ENCODE results near the gene STMN3.
"Not testable (repeated sequence)": the region's sequence is repeated elsewhere in the genome, so short reads cannot be mapped to it uniquely, and the experiment has no call there.

STMN3 gene

DNA sequence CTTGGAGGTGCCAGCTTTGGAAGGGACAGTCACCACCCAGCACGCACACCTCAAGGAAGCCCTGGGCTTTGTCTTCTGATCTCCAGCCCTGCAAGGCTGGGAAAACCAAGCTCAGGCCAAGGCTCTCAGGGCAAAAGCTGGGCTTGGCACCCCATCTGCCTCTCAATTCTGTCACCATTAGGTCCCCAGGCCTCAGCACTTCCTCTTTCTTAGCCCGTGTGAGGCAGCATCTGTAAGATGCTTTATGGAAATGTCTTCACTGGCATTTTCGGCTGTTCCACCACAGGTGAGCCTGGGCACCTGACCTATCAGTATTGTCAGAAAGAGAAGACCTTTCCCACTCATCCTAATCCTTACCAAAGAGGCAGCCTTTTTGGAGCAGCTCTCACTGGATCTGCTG, 50.9 kb downstream of the STMN3 start:
- TF ChIP-seq, protein P1, sequence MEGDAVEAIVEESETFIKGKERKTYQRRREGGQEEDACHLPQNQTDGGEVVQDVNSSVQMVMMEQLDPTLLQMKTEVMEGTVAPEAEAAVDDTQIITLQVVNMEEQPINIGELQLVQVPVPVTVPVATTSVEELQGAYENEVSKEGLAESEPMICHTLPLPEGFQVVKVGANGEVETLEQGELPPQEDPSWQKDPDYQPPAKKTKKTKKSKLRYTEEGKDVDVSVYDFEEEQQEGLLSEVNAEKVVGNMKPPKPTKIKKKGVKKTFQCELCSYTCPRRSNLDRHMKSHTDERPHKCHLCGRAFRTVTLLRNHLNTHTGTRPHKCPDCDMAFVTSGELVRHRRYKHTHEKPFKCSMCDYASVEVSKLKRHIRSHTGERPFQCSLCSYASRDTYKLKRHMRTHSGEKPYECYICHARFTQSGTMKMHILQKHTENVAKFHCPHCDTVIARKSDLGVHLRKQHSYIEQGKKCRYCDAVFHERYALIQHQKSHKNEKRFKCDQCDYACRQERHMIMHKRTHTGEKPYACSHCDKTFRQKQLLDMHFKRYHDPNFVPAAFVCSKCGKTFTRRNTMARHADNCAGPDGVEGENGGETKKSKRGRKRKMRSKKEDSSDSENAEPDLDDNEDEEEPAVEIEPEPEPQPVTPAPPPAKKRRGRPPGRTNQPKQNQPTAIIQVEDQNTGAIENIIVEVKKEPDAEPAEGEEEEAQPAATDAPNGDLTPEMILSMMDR (conservative IDR thresholded peaks at IDR 0.05; ENCODE audit: low read depth, low read length): no peak
- no peak for DNase-seq (ENCODE audit: low read depth)
- no peak overlapping the region for H3K4me3 ChIP-seq (ENCODE audit: low read depth, low read length)

DNA sequence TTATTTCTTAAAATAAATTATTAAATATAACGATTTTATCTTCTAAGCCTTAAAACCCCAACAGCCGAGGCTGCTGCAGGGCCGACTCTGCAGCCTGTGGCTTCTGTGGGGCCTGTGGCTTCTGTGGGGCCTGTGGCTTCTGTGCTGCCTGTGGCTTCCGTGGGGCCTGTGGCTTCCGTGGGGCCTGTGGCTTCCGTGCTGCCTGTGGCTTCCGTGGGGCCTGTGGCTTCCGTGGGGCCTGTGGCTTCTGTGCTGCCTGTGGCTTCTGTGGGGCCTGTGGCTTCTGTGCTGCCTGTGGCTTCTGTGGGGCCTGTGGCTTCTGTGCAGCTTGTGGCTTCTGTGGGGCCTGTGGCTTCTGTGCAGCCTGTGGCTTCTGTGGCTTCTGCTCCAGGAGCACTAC, 51.5 kb downstream of the STMN3 start:
- not testable (repeated sequence) for H3K4me3 ChIP-seq (ENCODE audit: low read depth, low read length); DNase-seq (ENCODE audit: low read depth)

DNA sequence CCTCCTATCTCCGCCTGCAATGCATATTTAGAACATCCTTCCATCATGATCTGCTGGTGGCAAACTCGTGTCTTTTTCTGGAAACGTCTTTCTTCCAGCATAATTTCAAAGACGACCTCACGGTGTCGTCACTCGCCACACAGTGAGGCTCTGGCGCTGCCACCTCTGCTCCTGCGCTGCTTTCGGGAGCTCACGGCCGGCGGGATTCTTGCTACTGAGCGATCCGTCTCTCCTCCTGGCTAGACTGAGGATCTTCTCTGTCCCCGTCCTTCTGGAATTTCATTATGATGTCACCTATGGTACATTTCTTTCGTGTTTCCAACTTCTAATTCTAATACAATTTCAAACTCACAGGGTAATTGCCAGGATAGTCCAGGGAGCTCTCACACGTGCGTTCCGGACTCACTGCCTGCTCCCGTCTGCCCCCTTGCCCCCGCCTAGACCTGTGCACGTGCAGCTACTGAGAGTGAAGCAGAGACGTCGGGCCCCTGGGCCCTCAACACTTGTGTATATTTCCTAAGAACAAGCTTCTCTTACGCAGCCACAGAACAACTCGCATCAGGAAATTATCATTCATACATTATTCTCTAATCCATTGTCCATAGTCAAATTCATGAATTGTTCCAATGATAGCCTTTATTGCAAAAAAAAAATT, 53.7 kb downstream of the STMN3 start:
- H3K4me3 ChIP-seq (ENCODE audit: low read depth, low read length): no peak overlapping the region
- TF ChIP-seq, protein P1 (conservative IDR thresholded peaks at IDR 0.05; ENCODE audit: low read depth, low read length): no peak
- no peak for DNase-seq (ENCODE audit: low read depth)

DNA sequence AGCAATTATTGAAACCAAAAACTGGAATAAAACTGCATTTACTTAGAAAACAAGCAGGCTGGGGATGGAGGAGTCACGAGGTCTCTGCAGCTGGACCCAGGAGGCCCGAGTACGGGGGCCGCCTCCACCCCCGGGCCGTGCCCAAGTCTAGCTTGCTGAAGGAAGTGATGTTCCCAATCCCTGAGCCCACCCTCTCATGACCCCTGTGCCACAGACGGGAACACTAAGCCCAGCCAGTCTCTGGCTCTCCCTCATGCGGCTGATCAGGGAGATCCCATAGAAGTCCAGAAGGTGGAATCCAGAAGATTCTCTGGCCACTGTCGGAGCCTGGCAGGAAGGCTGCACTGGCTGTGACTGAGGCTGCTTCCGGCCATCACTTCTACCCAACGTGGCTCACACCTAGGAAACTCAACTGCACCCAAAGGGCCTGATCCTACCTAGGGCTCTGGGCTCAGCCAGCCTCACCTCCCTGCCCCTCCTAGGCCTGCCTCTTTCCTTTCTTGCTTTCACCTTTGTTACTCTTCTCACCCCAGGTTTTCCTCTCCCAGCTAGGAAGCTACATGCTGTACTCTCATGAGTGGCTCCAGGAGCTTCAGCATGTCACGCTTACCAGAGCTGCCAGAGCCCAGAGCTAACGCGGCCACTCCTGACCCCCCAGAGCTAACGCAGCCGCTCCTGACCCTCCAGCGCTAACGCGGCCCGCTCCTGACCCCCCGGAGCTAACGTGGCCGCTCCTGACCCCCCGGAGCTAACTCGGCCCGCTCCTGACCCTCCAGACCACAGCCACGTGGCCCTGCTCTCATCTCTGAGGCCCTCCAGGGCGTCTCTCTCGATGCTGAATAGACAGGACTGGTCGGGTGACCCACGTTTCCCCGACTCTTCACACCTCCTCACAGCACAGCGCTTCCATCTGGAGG, 54.5 kb downstream of the STMN3 start:
- TF ChIP-seq, protein P1 (conservative IDR thresholded peaks at IDR 0.05; ENCODE audit: low read depth, low read length): no peak
- H3K4me3 ChIP-seq (ENCODE audit: low read depth, low read length): no peak overlapping the region
- no peak for DNase-seq (ENCODE audit: low read depth)

DNA sequence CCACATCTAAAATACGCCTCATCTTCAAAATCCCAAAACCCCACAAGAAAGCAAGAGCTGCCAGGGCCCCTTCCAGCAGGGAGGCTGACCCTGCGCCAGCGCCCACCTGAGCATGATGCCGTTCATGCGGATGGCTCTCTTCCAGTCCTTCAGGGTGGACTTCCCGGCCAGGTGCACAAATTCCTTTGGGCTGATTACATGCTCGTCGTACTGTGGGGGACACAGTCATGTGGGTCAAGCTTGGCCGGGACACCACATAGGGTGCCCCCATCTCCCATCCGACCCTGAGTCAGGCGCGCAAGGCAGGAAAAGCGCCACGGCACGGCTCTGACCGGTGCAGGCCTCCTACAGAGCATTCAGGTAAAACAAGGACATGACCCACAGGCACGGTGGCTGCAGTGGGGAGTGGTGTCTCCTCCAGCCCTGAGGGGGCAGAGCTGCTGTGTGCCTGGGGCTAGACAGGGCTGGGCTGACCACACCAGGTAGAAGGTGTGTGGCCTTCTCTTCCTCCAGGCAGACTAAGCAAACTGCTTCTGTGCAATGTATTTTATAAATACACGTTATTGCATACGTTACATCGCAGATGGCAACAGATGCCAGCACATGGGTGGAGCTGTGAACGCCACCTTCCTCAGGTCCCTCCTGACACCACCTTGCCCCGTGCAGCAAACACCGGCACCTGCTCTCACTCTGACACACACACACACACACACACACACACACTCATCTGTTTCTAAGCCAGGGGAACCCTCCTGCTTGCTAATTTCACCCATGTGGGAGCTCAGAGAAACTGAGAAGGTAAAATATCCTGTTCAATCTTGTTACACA, 55.4 kb downstream of the STMN3 start:
- no peak for DNase-seq (ENCODE audit: low read depth)
- H3K4me3 ChIP-seq (ENCODE audit: low read depth, low read length): no peak overlapping the region
- TF ChIP-seq, protein P1 (conservative IDR thresholded peaks at IDR 0.05; ENCODE audit: low read depth, low read length): no peak

DNA sequence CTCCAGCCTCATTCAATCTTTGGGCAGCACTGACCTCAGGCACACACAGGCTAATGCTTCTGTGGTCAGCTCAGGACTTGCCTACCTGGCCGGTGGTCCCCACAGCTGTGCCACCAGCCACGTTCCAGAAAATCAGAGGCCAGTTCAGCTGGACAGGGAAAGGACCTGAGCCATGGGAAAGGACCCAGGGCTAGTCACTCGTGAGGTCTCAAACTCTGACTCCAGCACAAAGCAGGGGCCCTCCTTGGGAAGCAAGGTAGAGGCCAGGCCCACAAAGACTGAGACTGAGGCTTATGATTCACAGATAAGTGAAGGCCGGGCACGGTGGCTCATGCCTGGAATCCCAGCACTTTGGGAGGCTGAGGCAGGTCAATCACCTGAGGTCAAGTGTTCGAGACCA, 56.8 kb downstream of the STMN3 start:
- no peak overlapping the region for H3K4me3 ChIP-seq (ENCODE audit: low read depth, low read length)
- TF ChIP-seq, protein P1 (conservative IDR thresholded peaks at IDR 0.05; ENCODE audit: low read depth, low read length): no peak
- DNase-seq (ENCODE audit: low read depth): no peak
